ENCODE data around the gene SLC39A7.

Gene SLC39A7

GRCh38 chr6:33200219-33201146 is at the start of gene SLC39A7, which contains the start of gene RXRB:
Gene SLC39A7 (plus strand): TSS chr6:33200867. CDS start chr6:33201246, 379 bp downstream.
Gene RXRB (minus strand): TSS chr6:33200665. CDS start chr6:33200476, 189 bp downstream.
- peak; percentile 99 for DNase-seq (ENCODE audit: low read depth)

GRCh38 chr6:33151050-33151449 is 49.6 kb upstream of the SLC39A7 start:
- no peak for DNase-seq (ENCODE audit: low read depth)

GRCh38 chr6:33154349-33154748 is 46.3 kb upstream of the SLC39A7 start:
- no peak for DNase-seq (ENCODE audit: low read depth)

- DNase-seq (ENCODE audit: low read depth) = no peak
These were observed 44.1 kb upstream of the SLC39A7 start for GRCh38 chr6:33156561-33156960.

- DNase-seq (ENCODE audit: low read depth) = no peak
These were observed 43.7 kb upstream of the SLC39A7 start for GRCh38 chr6:33156964-33157363.

- DNase-seq (ENCODE audit: low read depth) = no peak
These were observed 40.6 kb upstream of the SLC39A7 start for GRCh38 chr6:33160096-33160495.

- no peak for DNase-seq (ENCODE audit: low read depth)
These were observed 39.8 kb upstream of the SLC39A7 start for GRCh38 chr6:33160728-33161344.

- peak; percentile 72 for DNase-seq (ENCODE audit: low read depth)
These were observed 39.0 kb upstream of the SLC39A7 start for GRCh38 chr6:33161354-33162331.

- no peak for DNase-seq (ENCODE audit: low read depth)
These were observed 37.1 kb upstream of the SLC39A7 start for GRCh38 chr6:33163540-33163939.

- DNase-seq (ENCODE audit: low read depth) = no peak
These were observed 36.5 kb upstream of the SLC39A7 start for GRCh38 chr6:33164176-33164575.

GRCh38 chr6:33164665-33165373 is 35.8 kb upstream of the SLC39A7 start:
- no peak for DNase-seq (ENCODE audit: low read depth)

GRCh38 chr6:33165581-33166258 is 34.9 kb upstream of the SLC39A7 start:
- DNase-seq (ENCODE audit: low read depth) = no peak

- no peak for DNase-seq (ENCODE audit: low read depth)
These were observed 34.3 kb upstream of the SLC39A7 start for GRCh38 chr6:33166363-33166762.

- no peak for DNase-seq (ENCODE audit: low read depth)
These were observed 33.9 kb upstream of the SLC39A7 start for GRCh38 chr6:33166811-33167210.

- DNase-seq (ENCODE audit: low read depth) = no peak
These were observed 33.0 kb upstream of the SLC39A7 start for GRCh38 chr6:33167374-33168283.

GRCh38 chr6:33168284-33168601 is 32.4 kb upstream of the SLC39A7 start:
- DNase-seq (ENCODE audit: low read depth) = no peak

- DNase-seq (ENCODE audit: low read depth) = no peak
These were observed 32.0 kb upstream of the SLC39A7 start for GRCh38 chr6:33168639-33169038.

GRCh38 chr6:33169291-33170175 is 31.1 kb upstream of the SLC39A7 start:
- no peak for DNase-seq (ENCODE audit: low read depth)
